GM18508 (cell line): Measurements from ENCODE around the gene SCEL.
A peak's percentile ranks its signal among the peaks of the same experiment; 100 is the strongest.
"Not testable (repeated sequence)": the region's sequence is repeated elsewhere in the genome, so short reads cannot be mapped to it uniquely, and the experiment has no call there.

ENCODE experiments used
- ATAC-seq: cut with Tn5 transposase; IDR thresholded peaks from one replicate; pipeline ENCODE4 v1.9.1; 2021; ENCODE audit warnings: moderate number of reproducible peaks; ENCODE audit not compliant: insufficient read depth, unreplicated experiment

Gene SCEL, protein sequence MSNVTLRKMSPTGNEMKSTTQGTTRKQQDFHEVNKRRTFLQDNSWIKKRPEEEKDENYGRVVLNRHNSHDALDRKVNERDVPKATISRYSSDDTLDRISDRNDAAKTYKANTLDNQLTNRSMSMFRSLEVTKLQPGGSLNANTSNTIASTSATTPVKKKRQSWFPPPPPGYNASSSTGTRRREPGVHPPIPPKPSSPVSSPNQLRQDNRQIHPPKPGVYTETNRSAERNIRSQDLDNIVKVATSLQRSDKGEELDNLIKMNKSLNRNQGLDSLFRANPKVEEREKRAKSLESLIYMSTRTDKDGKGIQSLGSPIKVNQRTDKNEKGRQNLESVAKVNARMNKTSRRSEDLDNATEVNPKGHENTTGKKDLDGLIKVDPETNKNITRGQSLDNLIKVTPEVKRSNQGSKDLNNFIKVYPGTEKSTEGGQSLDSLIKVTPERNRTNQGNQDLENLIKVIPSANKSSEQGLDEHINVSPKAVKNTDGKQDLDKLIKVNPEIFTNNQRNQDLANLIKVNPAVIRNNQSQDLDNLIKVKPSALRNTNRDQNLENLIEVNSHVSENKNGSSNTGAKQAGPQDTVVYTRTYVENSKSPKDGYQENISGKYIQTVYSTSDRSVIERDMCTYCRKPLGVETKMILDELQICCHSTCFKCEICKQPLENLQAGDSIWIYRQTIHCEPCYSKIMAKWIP

DNA sequence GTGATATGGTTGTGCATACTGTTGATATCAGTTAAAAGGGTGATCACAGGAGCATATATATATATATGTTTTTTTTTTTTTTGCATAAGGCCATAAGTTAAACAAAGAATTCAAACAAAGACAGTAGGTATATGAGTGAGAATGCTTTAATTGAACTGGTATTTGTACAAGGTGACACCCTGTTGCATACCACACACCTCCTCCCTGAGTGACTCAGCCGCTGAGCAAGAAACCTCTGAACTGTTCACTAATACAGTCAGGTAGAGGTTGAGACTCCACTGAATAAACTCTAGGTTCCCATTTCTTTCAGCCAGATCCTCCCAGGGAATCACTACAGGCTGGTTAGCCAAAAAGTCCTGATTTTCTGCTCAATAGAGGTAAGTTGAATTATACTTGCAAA, at the start of gene SCEL:
SCEL (plus strand) TSS at position 259 of the 400 bp plus-strand sequence. CDS start 20,170 bp downstream, outside the sequence.
- ATAC-seq, result no peak

DNA sequence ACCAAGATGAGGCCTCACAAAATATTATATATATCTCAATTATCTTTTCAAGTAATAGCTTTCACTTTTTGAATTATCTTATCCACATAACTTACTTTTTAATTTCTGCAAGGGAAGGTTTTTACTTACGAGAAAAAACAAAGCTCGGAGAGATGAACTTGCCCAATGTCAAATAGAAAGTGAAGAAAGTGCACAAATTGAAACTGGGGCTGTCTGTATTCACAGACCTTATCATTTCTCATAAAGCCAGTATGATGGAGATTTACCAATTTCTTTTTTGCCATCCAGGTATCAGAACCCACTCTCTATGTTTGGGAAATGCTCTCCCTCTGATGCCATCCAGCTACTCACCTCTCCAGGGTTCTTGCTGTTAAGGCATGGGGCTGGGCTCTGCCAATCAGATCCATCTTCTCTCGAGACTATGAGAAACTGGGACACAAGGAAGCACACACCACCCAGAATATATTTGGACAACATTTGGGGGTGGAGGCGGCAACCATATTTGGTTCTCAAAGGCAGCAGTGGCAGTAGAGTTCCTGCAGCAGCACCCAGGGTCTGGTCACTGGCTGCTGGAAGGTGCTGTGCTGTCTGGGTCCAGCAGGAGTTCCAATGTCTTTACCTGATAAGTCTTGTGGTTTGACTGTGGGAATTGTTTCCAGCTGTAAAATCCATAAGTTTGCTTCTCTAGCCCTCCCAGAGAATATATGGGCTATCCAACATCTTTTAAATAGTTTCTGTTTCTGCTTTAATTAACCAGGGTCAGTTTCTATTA, 45.8 kb upstream of the SCEL start:
- no peak for ATAC-seq

DNA sequence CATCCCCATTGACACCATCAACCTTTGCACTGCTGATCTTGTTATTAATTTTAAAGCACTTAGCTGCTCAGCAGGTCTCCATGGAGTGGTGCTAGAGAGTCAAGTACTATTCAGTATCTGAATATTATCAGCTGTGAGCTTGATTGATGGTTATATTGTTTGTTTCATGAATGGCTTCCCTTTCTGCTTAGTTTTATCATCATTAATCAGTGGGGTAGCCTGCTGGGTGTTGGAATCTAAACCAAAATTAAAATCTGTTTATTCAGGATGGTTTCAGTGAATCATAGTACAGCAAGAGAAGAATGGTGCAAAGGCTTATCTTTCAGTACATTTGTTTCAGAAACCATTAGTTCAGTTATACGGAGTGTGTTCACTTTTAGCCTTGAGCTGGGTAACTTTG, 42.5 kb upstream of the SCEL start:
- peak; percentile 59 for ATAC-seq

DNA sequence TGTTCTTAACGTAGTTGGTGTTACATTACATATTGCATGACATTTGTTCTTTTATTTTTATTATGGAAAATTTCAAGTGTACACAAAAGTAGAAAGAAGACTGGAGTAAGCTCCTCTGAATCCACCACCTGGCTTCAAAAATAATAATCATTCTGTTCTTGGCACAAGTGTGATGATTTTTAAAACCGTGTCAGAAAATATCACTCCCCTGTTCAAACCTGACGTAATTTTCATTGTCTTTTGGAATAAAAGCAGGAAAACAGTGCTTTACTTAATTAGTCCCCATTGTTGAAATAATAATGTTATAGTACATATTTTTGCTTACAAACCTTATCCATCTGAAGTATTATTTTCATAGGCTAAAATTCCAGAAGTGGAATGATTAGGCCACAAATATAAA, 41.3 kb upstream of the SCEL start:
- ATAC-seq, result no peak

DNA sequence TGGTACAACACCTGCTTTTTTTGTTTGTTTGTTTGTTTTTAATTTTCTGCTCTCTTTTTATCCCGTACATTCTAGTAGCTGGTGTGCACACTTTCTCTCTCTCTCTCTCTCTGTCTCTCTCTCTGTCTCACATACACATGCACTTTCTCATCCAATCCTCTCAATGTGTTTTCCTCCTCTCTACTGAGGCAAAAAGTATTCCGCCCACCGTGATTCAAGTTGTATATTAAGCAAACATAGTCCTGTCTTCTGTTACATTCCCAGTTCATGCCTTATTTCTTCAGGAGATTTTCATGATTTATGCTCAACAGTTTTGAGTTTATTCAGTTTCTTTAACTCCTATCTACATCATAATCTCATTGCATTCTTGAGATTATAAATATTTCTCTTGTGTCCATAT, 38.2 kb upstream of the SCEL start:
- no peak for ATAC-seq

DNA sequence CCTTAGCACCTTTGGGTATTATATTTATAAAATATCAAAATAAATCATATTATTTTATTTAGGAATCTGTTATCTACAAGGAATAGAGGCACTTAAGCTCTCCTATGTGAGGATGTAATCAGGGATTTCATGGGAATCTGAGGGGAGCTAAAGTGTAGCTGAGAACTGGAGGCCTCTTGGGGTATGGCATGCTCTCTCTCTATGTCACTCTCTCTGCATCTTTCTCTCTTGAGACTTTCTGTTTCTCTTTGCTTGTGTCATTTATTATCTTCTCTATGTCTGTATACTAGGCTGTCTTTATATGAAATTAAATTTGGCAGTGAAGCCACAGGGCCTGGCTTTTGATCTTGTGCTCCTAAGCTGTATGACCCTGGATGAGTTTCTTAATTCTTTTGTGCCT, 37.7 kb upstream of the SCEL start:
- ATAC-seq, result no peak

DNA sequence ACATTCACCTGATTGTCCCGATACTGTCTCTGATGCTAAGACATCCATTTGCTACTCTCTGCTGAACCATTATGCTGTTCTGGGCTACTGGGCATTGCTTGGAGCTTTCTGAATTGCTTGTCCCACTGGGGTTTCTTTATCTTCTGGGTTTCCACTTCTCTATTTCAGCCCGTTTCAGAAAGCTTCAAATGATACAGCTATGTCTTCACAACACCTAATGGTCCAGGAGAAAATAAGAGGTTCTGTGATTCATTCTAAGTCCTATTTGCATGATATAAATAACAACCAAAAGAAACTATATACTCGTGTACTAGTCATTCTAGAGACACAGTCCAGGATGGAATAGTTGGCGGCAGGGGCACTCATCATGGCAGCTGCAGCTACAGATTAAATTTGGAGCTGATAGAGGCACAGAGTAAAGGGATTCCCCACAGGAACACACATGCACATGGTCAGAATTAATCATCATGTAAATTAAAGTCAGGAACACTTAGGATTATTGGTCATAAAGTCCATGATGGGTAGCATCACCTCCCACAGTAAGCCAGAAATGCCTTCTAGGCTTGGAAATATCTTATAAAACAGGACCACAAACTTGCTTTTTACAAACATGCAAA, 33.3 kb upstream of the SCEL start:
- peak; percentile 63 for ATAC-seq

DNA sequence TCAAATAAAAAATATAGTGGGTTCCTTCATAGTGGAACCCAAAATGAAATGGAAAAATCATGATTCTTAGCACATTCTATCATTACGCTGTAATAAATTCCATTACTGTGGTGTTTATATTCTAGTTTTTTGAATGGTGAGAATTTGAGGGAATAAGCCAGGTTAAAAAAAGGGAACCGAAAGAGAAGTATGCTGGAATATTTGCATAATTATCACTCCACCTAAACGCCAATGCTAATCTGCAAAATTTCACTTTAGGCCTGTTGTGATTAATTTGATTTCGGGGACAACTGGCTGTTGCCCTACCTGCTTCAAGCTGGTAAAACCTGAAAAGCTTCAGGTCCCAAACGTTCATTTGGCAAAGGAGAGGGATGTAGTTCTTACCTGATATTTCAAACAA, 32.1 kb upstream of the SCEL start:
- no peak for ATAC-seq

DNA sequence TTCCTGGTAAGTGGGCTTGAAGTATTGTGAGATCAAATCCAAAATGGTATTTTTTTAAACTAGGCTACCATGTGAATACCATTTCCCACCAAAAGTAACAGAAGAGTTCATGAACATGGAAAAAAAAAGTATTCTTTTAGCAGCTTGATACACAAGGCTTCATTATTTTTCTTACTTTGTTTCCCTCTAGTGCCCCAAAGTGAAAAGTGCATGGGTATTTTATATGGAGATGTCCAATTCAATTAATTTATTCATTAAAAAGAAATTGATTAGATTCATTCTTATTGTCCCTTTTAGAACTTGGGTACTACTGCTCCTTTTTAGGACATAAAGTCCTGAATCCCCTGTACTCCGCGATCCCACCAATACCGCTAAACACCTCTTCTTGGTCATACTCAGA, 28.6 kb upstream of the SCEL start:
- no peak for ATAC-seq

DNA sequence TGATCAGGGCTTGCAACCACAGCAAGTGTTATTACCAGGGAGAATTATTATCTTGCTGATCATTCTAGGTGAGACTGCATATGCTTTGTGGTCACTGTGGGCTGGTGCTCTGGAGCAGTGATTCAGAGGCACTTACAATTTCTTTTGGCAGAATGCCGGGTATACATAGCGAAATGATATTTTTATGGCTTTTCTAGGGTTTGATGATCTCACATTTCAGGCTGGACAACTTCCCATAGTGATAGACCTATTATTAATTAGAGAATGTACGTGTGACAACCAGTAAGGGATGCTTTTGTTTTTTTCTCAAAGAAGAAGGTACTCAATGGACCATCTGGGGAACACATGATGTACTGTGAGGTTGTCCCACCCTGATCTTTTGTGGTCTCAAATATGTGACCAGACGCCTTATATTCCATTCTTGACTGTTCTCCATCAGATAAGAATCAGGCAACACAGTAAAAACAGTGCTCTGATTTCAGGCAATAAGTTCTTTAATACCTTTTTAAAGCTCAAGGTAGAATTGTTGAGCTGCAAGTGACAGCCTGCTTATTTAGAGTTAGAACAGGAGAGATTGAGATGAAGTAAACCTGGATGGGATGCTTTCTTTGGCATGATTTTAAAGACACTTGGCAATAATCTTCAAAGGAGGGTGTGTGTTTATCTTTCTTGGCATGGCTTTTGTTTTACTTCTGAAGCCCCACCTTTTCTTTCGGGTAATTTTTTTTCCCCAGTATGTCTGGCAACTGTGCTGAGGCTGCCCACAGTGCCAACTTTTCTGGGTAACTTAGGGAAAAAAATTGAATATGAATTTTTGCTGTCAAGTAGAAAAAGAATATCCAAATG, 27.4 kb upstream of the SCEL start:
- ATAC-seq, result no peak

DNA sequence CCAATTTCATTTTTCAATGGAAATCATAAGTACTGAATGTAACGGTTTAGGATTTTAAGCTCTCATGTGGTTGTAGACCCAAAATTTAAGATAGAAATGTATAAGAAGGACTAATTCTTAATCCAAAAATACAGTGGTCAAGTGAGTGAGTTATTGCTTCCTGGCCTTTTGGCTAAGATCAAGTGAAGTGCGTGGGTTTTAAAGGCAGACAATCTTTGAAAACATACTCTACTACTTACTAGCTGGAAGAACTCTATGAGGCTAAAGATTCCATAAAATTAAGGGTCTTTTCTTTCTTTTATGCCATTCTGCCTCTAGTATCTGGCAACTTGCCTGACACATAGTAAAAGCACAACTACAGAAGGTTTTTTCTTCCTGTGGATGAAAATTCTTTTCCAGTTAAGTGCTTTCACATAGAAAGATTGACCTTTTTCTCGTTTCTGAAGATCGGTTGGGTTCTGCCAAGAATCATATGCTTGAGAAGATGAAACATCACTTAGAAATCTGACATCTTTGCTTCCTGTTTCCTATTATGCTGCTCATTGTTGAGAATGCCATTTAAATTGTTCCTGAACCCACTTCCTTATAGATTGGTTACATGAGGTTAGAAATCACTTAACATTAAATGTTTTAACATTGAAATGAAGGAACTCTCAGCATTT, 26.4 kb upstream of the SCEL start:
- ATAC-seq, result no peak

DNA sequence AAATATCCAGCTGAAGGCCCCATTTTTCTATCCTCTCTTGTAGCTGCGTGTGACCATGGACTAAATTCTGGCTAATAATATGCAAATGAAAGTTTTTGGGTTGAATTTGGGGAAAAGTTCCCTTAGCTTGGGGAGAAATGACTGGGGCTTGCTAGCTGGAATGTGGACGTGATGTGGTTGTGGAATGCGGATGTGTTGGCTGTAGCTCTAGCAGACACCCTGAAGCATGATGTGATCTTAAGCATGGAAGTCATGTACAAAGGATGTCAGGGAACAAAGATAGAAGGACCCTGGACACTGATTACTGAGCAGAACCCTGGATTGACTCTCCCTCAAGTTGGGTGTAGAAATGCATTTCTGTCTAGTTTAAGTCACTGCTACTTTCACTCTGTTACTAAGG, 25.4 kb upstream of the SCEL start:
- no peak for ATAC-seq

DNA sequence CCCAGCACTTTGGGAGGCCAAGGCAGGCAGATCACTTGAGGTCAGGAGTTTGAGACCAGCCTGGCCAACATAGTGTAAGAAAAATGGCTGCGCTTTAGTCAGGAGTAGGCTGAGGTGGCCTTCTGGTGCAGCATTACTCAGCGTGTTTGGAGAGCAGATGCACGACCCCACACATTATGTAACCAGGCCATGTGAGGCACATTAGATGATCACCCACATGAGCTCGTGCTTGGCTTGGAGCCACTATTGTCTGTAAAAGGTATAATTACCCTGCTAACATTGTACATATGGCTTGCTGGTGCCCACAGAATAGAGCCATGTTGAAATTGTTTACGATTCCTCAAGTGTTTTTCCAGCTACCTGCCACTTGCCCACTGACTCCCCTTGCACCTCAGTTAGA, 24.0 kb upstream of the SCEL start:
- no peak for ATAC-seq

DNA sequence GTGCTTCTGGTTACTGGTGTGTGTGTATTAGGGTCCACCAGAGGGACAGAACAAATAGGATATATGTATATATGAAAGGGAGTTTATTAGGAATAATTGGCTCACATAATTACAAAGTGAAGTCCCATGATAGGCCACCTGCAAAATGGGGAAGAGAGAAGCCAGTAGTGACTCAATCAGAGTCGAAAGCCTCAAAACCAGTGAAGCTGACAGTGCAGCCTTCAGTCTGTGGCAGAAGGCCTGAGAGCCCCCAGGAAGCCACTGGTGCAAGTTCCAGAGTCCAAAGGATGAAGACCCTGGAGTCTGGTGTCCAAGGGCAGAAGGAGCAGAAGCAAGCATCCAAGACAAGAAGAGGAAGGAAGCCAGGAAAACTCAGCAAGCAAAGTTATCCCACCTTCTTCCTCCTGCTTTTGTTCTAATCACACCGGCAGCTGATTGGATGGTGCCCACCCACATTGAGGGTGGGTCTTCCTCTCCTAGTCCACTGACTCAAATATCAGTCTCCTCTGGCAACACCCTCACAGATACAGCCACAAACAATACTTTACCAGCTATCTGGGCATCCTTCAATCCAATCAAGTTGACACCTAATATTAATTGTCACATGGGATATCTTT, 21.7 kb upstream of the SCEL start:
- ATAC-seq, result peak; percentile 72

DNA sequence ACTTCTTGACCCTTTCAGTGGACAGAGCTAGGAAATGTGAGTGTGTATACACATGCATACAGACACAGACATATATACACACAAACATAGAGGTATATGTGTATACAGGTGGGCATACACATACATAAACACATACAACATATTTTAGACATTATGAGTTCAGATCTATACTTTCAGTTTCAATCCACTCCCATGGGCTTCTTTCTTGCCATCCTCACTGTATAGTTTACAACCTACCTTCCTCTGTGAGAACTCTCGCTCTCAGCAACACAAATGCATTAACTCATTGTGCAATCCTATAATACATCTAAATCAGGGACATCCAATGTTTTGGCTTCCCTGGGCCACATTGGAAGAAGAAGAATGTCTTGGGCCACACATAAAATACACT, 21.2 kb upstream of the SCEL start:
- peak; percentile 77 for ATAC-seq

DNA sequence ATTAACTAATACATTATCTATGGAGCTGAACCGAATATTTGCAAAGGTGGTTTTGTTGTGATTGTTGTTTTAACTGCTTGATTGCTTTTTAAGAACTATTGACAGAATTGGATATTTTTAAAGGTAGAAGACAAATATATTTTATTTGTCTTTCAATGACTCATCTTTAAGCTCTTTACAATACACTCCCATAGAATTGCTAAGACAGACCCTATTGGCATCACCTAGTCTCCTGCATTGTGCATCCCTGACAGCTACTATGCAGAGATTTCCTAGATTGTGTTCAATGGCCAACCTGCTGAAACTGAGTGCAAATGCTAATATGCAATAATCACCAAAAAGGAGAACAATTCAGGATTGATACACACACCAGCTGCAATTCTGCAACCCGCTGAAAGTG, 19.7 kb upstream of the SCEL start:
- no peak for ATAC-seq

DNA sequence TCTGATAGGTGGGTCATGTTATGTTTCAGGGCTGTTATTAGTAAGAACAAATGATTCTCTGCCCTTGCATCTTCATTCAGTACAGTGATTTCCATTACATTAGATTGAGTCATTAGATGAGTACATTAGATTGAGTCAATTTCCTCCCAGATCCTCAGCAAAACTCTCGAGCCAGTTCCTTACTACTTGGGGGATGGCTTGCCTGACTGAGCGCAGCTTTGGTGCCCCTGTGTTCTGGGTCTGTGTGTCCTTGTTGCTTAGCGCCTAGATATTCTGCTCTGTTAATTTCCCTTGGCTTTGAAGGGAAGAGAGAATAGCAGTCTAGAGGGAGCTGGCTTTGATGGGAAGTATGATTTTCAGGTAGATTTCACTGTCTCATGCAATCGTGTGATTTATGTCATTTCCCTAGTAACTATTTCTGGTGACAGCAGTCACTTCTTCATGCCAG, 19.1 kb upstream of the SCEL start:
- ATAC-seq, result no peak

DNA sequence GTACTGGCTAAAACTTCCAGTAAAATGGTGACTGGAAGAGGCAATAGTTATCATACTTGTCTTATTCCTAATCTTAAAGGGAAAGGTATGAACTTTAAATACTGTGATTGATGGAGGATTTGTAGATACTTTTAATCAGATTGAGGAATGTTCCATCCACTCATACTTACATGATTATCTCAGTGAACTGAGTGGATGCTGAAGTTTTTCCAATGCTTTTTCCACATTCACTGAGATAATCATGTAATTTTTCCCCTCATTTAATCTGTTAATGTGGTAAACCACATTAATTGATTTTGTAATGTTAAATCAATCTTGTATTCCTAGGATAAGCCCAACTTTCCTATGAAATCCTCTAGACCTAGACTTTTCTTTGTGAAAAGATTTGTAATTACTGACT, 17.2 kb upstream of the SCEL start:
- ATAC-seq, result no peak

DNA sequence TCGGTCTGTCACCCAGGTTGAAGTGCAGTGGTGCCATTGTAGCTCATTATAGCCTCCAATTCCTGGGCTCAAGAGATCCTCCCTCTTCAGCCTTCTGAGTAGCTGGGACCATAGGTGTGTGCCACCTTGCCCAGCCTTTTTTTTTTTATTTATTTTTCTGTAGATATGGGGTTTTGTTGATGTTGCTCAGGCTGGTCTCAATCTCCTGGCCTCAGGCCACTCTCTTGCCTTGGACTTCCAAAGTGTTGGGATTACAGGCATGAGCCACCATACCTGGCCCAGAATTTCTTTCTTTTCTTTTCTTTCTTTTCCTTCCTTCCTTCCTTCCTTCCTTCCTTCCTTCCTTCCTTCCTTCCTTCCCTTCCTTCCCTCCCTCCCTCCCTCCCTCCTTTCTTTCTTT, 16.1 kb upstream of the SCEL start:
- ATAC-seq, result not testable (repeated sequence)
